ENCODE data around the gene SMIM14.
"Not testable (repeated sequence)": the region's sequence is repeated elsewhere in the genome, so short reads cannot be mapped to it uniquely, and the experiment has no call there.

SMIM14 gene

DNA sequence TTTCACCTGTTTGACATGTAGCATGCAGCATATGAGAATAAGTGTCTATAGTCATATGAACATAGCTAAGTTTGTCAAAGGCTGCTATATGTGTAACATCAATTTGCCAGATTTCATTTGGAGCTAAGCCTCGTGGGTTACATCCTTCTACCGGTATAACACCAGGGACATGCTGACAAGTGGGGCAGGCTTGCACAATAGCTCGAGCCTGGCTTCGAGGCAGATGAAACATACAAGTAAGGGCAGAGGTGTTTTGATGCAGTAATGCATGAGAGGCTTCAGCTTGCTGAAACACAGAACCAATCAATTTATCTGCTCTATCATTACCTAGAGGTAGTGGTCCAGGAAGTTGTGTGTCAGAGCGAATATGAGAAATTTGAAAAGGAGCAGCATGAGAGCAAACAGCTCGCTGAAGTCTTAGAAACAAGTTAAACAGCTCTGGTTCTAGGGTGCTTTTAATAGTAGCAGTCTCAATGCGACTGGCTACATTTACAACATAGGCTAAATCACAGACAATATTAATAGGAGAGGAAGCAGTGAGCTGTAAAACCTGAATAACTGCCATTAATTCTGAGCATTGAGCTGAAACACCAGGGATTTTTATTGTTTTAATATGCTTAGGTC is 96.6 kb downstream of the SMIM14 start:
- in situ Hi-C loops (cut with MboI; ENCODE audit: low sequenced_read_pairs): no loop called here

DNA sequence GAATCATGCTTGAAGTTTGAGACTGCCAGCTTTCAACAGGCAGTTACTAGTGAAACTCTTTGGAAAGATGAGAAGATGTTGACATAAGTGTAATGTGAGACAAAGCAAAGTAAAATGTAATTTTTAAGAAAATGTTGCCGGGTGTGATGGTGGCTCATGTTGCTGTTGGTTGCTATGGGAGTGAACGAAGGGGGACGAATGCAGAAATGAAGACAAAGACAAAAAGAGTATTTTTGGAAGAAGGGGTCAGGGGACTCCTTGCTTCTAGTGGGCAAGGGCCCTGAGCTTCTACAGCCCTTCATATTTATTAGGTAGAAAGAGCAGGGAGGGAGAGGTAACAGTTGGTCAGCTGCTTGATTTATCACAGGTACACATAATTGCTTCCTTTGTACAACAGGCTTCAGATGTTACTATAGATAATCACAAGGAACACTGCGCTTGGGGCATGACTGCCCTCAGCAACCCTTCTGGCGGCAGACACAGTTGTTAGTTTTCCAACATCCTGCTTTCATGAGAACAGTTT is 99.5 kb downstream of the SMIM14 start:
- in situ Hi-C loops (cut with MboI; ENCODE audit: low sequenced_read_pairs): no loop called here

DNA sequence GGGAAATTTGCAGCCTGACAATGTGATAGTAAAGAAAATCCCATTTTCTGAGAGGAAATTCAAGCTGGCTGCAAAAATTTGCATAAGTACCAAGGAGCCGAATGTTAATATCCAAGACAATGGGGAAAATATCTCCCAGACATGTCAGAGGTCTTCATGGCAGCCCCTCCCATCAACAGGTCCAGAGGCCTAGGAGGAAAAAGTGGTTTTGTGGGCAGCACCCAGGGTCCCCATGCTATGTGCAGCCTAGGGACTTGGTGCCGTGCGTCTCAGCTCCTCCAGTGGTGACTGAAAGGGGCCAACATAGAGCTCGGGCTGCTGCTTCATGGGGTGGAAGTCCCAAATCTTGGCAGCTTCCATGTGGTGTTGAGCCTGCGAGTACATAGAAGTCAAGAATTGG is 105.1 kb downstream of the SMIM14 start:
- in situ Hi-C loops (cut with MboI; ENCODE audit: low sequenced_read_pairs): no loop called here

DNA sequence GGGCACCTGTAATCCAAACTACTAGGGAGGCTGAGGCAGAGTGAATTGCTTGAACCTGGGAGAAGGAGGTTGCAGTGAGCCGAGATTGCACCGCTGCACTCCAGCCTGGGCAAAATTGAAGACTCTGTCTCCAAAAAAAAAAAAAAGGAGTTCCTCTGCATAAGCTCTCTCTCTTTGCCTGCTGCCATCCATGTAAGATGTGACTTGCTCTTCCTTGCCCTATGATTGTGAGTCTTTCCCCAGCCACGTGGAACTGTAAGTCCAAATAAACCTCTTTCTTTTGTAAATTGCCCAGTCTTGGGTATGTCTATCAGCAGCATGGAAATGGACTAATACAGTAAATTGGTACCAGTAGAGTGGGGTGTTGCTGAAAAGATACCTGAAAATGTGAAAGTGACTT is 106.4 kb downstream of the SMIM14 start:
- in situ Hi-C loops (cut with MboI; ENCODE audit: low sequenced_read_pairs): not testable (repeated sequence)

DNA sequence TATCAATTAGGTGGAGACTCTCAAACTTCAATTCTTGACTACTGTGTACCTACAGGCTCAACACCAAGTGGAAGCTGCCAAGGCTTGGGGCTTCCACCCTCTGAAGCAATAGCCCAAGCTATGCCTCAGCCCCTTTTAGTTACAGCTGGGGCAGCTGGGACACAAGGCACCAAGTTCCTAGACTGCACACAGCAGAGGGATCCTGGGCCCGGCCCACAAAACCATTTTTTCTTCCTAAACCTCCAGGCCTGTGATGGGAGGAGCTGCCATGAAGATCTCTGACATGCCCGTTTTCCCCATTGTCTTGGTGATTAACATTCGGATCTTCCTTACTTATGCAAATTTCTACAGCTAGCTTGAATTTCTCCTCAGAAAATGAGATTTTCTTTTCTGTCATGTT is 108.0 kb downstream of the SMIM14 start:
- in situ Hi-C loops (cut with MboI; ENCODE audit: low sequenced_read_pairs): no loop called here

DNA sequence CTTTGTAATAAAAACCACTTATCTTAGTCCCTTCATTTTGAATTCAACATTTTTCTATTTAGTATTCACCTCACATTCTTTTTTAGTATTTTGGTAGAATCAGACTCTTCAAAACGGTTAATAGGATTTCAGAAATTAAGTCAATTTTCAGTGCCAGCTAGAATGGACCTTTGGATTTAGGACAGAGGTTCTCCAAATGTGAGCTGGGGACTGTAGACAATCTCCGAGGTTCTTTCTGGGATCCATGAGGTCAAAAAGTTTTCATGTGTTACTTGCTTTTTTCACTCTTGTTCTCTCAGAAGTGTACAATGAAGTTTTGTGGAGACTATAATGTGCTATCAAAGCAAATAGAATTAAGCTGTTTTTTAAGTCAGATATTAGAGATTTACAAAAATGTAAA is 109.1 kb downstream of the SMIM14 start:
- in situ Hi-C loops (cut with MboI; ENCODE audit: low sequenced_read_pairs): no loop called here

DNA sequence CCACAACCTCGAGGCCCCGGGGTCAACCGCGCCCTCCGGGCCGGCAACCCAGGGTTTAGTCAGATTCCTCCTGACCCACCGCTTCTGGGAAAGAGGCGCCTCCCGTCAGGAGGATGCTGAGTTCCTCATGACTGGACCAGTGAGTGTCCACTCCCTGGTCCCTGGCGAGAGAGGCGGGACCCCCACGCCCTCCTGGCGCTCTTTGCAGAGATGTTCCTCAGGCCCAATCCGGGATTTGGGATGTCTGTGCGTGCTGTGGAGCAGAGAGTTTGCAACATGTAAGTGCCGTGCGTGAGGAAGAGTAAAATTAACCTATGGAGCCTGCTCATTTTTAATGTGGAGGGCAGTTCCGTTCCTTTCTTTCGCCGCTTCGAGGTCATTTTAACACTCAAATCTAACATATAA is 110.6 kb downstream of the SMIM14 start:
- in situ Hi-C loops (cut with MboI; ENCODE audit: low sequenced_read_pairs): no loop called here

DNA sequence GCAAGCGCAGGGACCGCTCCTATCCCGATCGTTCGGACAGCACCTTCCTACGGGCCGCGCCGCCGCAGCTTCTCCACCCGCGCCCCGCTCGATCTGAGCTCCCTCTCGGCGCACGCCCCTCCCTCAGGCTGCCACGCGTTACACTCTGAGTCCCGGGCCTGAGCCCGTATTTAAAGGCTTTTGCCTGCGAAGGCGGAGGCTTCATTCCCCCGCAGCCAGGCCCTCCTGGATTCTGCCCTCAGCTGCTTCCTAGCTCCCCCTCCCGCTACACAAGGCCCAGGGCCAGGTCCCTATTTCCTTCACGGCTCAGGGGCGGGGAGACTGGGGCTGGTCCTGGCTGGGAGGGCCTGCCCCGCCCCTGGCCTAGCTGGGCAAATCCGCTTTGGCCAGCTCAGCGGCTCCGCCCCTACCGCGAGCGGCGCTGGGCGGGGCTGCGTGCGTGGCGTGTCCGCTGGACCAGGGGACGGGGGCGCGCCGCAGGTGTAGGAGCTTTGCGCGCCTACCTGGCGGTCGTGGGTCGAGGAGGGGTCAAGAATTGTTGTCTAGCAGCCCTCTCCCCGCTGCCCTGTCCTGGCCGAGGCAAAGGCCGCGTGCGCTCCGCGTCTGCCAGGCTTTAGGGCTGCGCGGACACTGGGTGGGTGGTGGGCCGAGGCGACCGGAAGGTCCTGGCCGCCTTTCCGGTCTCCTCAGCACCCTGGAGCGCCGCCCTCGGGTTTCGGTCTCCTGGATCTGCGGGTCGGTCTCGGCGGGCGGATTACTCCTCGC is 111.2 kb downstream of the SMIM14 start, which contains the start of gene UGDH:
TSS of gene UGDH (minus strand) at position 144 of the 765 bp plus-strand sequence. CDS start 5,927 bp downstream, outside the sequence.
- in situ Hi-C loops (cut with MboI; ENCODE audit: low sequenced_read_pairs): no loop called here

DNA sequence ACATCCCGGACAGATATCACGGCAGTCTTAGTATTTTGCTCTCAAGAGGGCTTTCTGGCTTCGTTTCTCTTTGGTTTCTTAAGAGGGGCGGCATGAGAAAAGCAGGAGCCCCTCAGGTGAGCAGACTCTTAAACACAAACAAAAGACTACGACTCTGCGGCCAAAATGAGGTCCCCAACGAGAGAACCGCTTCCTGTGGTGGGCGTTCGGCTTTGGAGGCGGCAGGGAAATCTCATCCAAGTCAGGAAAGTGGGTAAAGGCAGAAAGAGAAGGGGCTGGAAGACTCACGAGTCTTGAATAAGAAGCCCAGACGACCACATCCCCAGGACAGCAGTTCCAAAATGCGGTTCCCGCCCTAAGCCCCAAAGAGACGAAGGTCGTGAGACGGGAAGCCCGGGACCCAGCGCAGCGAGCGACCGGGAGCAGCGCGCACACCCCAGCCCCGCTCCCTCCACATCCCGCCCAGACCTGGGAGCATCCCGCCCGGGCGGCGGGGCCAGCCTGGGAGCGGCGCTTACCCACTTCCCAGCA is 111.8 kb downstream of the SMIM14 start:
- in situ Hi-C loops (cut with MboI; ENCODE audit: low sequenced_read_pairs): no loop called here

DNA sequence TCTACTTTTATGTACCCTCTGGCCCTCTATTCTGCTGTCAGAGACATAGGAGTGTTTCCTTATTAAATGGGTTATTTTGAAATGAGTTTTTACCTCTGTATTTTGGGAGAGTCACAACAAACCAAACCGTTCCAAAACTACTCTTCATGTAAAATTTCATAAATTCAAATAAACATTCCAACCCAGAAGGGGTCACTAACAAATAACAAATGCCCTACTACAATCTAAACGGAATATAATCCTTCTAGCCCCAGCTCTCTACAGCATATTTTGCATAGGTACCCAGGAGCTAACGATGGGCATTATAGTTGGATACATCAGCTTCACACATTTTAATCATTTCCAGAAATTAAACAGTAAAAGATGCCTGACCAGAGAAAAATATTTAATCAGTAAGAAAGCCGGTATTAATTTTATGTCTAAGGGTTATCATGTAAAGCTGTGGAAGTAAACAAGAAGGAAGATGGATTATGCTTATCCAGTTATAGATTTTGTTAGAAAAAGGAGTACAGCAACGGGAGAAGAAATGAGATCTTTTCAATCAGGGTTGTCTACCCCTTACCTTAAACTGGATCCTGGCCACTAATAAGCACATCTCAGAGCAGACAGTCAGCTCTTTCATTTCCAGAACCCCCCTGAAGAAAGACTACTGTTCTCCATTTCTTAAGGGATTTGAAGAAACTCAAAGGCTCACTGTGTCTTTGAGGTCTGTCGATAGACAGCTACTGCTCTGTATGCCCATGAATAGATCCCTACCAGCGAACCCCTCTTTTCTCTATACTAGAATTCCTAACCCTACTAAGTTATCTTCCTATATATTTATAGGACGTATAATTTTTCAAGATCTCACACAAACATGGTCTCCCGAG is 112.6 kb downstream of the SMIM14 start:
- in situ Hi-C loops (cut with MboI; ENCODE audit: low sequenced_read_pairs): no loop called here

DNA sequence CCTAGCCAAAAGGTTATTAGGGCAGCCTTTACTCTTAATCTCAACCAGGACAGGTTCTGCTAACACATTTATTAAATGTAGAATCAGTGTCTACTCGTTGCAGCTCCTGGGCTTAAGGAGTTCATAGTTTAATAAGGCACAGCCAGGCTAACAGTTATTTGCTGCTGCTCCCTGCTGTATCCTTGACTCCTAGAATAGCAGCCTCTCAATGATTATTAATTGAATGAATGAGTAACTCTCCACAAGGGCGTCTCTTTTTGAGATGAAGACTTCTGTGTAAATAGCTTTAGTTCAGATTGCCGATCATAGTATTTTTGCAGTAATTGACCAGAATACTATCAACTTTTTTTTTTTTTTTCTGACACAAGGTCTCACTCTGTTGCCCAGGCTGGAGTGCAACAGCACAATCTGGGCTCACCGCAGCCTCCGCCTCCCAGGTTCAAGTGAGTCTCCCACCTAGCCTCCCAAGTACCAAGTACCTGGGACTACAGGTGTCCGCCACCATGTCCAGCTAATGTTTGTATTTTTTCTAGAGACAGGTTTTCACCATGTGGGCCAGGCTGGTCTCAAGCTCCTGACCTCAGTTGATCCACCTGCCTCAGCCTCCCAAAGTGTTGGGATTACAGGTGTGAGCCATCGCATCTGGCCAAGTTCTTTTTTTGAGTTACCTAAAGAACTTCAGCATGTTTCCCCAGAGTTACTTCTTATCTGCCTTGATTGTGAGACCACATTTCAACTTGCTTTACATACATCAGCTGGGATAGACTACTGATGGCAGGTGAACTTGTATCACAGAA is 114.3 kb downstream of the SMIM14 start:
- in situ Hi-C loops (cut with MboI; ENCODE audit: low sequenced_read_pairs): no loop called here

DNA sequence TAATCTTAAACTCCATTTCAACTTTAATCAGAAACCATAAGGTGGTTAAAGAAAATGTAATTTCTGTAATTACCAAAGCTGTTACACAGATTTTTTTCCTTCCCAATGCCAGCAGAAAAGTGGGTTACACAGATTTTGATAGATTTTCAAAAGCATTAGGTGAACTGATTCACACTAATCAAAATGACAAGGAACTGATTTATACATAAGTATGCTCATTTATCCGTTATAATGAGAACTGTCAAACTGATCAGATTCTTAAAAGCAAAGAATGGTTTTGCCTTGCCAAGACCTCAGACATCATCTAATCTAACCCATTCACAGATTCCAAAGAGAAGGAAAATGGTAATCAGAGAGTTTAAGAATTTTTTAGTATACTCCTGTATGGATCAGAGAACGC is 116.6 kb downstream of the SMIM14 start:
- in situ Hi-C loops (cut with MboI; ENCODE audit: low sequenced_read_pairs): no loop called here

DNA sequence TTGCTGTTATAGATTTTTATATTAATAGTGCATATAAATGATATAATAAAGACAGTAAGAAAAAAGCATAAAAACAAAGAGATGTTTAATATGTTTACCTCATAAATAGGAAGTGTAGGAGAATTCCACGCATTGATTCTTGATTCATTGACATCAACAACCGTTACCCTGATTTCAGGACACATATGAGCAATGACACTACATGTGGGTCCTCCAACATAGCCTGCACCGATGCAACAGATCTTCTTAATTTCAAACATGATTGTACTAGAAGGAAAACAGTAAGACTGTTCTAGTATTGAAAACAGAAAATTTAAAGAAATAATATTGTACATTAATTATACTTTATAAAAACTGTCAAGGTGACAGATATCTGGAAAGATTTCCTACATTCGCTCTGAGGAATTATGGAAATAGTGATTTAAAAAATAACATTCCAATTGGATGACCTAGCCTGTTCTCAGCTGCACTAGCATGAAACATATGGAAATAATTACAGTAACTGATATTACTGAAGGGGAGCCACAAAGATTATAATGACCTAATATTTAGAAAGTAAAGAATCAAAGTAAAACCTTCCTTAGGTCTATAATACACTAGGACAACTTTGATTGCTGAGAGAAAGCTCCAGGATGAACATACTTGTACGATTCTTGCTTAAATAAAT is 117.3 kb downstream of the SMIM14 start:
- in situ Hi-C loops (cut with MboI; ENCODE audit: low sequenced_read_pairs): no loop called here

DNA sequence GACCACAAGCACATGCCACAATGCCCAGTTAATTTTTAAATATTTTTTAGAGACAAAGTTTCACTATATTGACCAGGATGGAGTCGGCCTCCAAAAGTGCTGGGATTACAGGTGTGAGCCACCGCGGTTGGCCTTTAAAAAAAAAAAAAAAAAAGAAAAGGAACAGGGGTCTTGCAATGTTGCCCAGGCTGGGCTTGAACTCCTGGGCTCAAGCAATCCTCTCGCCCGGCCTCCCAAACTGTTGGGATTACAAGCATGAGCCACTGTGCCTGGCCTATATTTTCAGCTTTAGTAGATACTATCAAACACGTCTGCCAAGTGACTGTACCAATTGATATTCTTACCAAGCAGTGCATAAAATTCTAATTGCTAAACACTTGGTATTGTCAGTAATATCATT is 120.2 kb downstream of the SMIM14 start:
- in situ Hi-C loops (cut with MboI; ENCODE audit: low sequenced_read_pairs): no loop called here

DNA sequence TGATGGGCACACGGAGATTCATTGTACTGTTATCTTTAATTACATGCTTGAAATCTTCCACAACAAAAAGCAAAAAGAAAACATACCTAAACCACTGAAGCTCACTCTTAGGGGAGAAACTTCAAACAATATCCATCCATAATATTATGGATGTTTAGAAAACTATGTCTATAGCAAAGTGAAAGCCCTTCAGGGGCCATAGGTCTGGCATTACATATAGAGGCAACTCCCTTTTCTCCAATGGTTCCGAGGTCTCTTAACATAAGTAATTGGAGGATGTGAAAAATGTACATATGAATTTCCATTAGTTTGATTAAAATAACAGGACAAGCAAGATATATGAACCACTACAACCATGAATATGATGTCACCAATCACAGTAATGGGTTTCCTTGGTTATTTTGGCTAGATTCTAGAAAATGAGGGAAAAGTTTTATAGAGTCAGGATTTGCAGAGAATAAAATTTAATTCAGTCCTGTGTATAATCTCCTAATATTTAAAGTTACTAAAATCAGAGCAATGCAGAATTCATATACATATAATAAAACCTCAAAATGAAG is 122.2 kb downstream of the SMIM14 start:
- in situ Hi-C loops (cut with MboI; ENCODE audit: low sequenced_read_pairs): no loop called here

DNA sequence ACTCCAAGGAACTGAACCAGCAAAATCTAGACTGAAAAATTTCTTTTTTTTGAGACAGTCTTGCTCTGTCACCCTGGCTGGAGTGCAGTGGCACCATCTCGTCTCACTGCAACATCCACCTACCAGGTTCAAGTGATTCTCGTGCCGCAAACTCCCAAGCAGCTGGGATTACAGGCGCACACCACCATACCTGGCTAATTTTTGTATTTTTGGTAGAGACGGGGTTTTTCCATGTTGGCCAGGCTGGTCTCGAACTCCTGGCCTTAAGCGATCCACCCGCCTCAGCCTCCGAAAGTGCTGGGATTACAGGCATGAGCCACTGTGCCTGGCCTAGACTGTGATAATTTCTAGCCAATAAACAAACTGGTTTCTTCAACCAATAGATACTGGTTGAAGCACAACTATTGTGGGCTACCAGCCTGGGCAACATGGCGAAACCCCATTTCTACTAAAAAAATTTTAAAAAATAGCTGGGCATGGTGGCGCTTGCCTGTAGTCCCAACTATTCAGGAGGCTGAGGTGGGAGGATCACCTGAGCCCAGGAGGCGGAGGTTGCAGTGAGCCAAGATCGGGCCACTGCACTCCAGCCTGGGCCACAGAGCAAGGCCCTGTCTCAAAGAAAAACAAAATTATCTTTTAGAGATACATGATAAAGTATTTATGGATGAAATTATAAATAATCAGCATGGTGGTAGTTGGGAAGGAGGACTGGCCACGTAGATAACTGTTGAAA is 122.8 kb downstream of the SMIM14 start:
- in situ Hi-C loops (cut with MboI; ENCODE audit: low sequenced_read_pairs): not testable (repeated sequence)

DNA sequence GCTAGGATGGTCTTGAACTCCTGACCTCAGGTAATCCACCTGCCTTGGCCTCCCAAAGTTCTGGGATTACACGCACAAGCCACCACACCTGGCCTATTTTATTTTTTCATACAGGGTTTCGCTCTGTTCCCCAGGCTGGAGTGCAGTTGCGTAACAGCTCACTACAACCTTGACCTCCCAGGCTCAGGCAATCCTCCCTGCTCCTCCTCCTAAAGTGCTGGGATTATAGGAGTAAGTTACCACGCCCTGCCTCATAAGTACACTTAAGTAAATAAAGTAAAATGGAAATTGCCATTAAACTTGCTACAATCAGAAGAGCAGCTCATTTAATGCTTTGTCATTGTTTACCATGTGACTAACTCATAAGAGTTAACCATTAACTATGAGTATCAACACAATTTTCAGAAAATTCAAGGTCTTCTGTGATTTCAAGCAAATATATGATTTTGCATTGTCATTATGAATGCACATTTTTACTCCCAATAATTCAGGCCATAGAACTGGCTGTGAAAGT is 123.7 kb downstream of the SMIM14 start:
- in situ Hi-C loops (cut with MboI; ENCODE audit: low sequenced_read_pairs): no loop called here

DNA sequence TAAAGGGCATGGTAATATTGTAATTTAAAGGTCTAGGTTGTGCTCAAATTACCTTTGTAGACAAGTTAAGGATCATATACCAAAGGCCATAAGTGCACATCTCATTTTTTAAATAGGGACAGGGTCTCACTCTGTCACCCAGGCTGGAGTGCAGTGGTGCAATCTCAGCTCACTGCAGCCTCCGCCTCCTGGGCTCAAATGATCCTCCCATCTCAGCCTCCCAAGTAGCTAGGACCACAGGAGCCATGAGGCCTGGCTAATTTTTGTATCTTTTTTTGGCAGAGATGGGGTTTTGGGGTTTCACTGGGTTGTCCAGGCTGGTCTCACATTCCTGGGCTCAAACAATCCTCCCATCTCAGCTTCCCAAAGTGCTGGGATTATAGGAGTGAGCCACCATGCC is 124.4 kb downstream of the SMIM14 start:
- in situ Hi-C loops (cut with MboI; ENCODE audit: low sequenced_read_pairs): not testable (repeated sequence)
